Neural progenitor cell (in vitro differentiated cells): ENCODE results near the gene CERS3.

ENCODE experiments used
- EZH2 ChIP-seq: fragments of 200-600 bp; sonication (generic); IDR thresholded peaks from 2 replicates; pipeline ENCODE4 v1.6.1; 2017; ENCODE audit warnings: antibody characterized with exemption, mild to moderate bottlenecking, moderate library complexity
- EZH2phosphoT487 ChIP-seq: fragments of 200-600 bp; sonication (generic); IDR thresholded peaks from 2 replicates; pipeline ENCODE4 v1.6.1; 2017; ENCODE audit warnings: antibody characterized with exemption
- TF ChIP-seq, protein P1 (sequence below): fragments of 200-600 bp; sonication (generic); IDR thresholded peaks from 2 replicates; pipeline ENCODE4 v1.5.1; 2017; ENCODE audit warnings: antibody characterized with exemption, mild to moderate bottlenecking

DNA sequence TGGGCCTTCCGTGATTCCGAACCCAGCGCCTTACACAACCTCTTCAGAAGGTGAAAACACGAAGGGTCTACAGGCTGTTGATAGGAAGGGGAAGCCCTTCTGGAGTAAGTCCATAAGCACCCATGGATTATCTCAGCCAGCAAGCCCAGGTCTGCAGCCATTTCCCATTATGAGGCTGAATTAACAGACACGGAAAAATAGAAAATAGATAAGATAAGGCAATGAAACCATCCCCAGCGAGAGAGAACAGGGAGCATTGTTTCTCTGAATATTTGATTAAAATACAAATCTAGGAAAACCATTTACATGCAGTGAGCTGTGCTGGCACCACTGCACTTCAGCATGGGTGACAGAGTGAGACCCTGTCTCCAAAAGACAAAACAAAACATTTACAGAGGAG lies 16.2 kb upstream of the CERS3 start:
- TF ChIP-seq EZH2 (no peak), EZH2phosphoT487 (no peak)
- TF ChIP-seq, protein P1, sequence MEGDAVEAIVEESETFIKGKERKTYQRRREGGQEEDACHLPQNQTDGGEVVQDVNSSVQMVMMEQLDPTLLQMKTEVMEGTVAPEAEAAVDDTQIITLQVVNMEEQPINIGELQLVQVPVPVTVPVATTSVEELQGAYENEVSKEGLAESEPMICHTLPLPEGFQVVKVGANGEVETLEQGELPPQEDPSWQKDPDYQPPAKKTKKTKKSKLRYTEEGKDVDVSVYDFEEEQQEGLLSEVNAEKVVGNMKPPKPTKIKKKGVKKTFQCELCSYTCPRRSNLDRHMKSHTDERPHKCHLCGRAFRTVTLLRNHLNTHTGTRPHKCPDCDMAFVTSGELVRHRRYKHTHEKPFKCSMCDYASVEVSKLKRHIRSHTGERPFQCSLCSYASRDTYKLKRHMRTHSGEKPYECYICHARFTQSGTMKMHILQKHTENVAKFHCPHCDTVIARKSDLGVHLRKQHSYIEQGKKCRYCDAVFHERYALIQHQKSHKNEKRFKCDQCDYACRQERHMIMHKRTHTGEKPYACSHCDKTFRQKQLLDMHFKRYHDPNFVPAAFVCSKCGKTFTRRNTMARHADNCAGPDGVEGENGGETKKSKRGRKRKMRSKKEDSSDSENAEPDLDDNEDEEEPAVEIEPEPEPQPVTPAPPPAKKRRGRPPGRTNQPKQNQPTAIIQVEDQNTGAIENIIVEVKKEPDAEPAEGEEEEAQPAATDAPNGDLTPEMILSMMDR: no peak
